Measurements from ENCODE around the gene F2RL3.
A peak's percentile ranks its signal among the peaks of the same experiment; 100 is the strongest.
"Not testable (repeated sequence)": the region's sequence is repeated elsewhere in the genome, so short reads cannot be mapped to it uniquely, and the experiment has no call there.

Gene F2RL3

GRCh38 chr19:16922592-16922934 lies 33.8 kb downstream of the F2RL3 start:
- no peak for DNase-seq (ENCODE audit: low spot score)

- no peak for DNase-seq (ENCODE audit: low spot score)
Measured at GRCh38 chr19:16922949-16923348, 34.1 kb downstream of the F2RL3 start.

GRCh38 chr19:16927883-16928282 lies 39.1 kb downstream of the F2RL3 start:
- DNase-seq (ENCODE audit: low spot score), result no peak

- DNase-seq (ENCODE audit: low spot score), result no peak
Measured at GRCh38 chr19:16928351-16928750, 39.6 kb downstream of the F2RL3 start.

DNA sequence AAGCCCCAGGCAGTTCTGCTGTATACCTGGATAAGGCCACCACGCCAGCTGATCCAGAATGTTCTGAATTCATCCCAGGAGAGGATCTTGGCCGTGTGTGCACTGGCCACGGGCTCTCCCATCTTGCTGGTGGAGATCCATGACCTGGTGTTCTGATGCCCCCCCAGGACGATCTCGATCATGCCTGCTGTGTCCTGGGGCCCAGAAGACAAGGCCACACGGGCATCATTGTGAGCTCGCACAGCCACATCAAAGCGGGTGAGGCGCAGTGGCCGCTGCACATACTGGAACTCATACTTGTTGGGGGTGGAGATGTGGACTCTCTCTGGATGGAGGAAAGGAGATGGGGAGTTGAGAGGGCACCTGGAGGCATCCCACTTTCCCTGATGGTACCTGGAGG lies 40.1 kb downstream of the F2RL3 start:
- DNase-seq (ENCODE audit: low spot score), result no peak

DNA sequence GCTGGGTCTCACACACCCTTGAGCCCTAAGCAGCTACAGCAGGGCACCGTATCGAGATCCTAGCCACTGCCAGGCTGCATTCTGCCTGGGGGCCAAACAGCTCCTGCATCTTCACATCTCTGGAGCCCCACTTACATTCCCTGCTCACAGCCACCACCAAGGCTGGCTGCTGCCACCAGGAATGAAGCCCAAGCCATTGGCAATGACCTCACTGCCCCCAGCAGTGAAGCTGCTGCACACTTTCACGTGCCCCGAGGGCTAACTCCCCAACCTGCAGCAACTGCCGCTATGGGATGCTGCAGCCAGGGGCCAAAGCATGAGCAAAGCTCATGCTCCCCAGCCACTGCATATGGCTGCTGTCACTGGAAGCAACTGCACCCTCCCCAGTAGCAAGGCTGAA lies 42.0 kb downstream of the F2RL3 start:
- no peak for DNase-seq (ENCODE audit: low spot score)

GRCh38 chr19:16931306-16931705 lies 42.5 kb downstream of the F2RL3 start:
- no peak for DNase-seq (ENCODE audit: low spot score)

- DNase-seq (ENCODE audit: low spot score), result no peak
Measured at GRCh38 chr19:16934489-16934888, 45.7 kb downstream of the F2RL3 start.

DNA sequence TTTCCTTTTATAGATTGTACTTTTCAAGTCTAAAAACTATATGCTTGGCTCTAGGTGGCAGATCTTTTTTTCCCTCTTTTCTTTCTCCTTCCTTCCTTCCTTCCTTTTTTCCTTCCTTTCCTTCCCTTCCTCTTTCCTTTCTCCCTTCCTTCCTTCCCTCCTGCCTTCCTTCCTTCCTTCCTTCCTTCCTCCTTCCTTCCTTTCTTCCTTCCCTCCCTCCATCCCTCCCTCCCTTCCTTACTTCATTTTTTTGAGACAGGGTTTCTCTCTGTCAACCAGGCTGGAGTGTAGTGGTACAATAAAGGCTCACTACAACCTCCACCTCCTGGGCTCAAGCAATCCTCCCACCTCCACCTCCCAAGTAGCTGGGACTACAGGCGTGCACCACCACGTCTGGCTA lies 48.1 kb downstream of the F2RL3 start:
- no peak for DNase-seq (ENCODE audit: low spot score)

DNA sequence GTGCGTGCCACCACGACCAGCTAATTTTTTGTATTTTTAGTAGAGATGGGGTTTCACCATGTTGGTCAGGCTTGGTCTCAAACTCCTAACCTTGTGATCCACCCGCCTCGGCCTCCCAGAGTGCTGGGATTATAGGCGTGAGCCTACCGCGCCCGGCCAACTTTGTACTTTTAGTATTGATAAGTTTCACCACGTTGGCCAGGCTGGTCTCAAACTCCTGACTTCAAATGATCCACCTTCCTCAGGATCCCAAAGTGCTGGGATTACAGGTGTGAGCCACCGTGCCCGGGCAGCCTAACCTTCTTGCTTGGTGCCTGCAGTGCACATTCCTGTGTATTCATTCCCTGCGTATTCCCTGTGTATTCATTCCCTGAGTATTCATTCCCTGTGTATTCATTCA lies 49.0 kb downstream of the F2RL3 start:
- not testable (repeated sequence) for DNase-seq (ENCODE audit: low spot score)

DNA sequence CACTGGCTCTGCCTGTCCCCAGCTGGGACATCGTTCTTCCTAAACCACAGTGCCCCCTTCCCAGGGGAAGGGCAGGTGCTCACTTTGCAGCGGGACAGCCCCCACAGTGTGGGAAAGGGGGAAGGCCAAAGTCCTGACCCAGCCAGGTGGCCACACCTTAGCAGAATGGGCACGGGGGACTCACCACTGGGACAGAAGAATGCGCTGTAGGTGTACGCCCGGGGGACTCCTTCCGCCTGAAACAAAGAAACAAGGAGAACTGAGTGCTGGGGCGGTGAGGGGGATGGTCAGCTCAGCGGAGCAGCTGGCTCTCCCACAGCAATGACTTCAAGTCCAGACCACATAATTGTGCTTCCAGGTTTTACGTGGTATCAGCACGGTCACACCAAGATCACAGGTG lies 49.4 kb downstream of the F2RL3 start:
- DNase-seq (ENCODE audit: low spot score), result peak; percentile 86

- not testable (repeated sequence) for DNase-seq (ENCODE audit: low spot score)
Measured at GRCh38 chr19:16940063-16940462, 51.3 kb downstream of the F2RL3 start.

- no peak for DNase-seq (ENCODE audit: low spot score)
Measured at GRCh38 chr19:16940626-16941025, 51.8 kb downstream of the F2RL3 start.

All from SW480 (cell line).